Vagina (tissue), 2 donors: ENCODE results near the gene CPA1. TPM values are rescaled to one million over a fixed set of nuclear protein-coding genes. Genes with fewer than 3 reads are reported as not detected.

Experiments used
- DNase-seq, 2 donors: peaks; one replicate each; pipeline ENCODE4 v3.0.0-alpha.2; 2017; ENCODE audit errors: extremely low spot score in 2 of 2
- H3K27ac ChIP-seq: fragments of 200-600 bp; sonication (generic); one replicate; pipeline ENCODE4 v1.5.1; 2019
- H3K27me3 ChIP-seq: fragments of 200-600 bp; sonication (generic); one replicate; pipeline ENCODE4 v1.5.1; 2019
- H3K36me3 ChIP-seq, 2 donors: fragments of 200-600 bp; sonication (generic); one replicate each; pipeline ENCODE4 v1.5.1; 2017 to 2019
- H3K4me1 ChIP-seq: fragments of 200-600 bp; sonication (generic); one replicate; pipeline ENCODE4 v1.5.1; 2019
- H3K4me3 ChIP-seq, 2 donors: fragments of 200-600 bp; sonication (generic); 1 replicate in 1 of 2; 2 replicates in 1 of 2; pipeline ENCODE4 v1.5.1; 2016 to 2019
- H3K9me3 ChIP-seq: fragments of 200-600 bp; sonication (generic); one replicate; pipeline ENCODE4 v1.5.1; 2019
- POLR2A ChIP-seq, 2 donors: fragments of 450-650 bp; IDR thresholded peaks; one replicate each; pipeline ENCODE4 v1.6.1; 2017; ENCODE audit warnings: antibody characterized with exemption in 2 of 2, mild to moderate bottlenecking in 2 of 2, moderate library complexity in 2 of 2
- POLR2AphosphoS5 ChIP-seq, 2 donors: sonication (generic); formaldehyde crosslinking; IDR thresholded peaks; one replicate each; pipeline ENCODE4 v1.9.0; 2017; ENCODE audit warnings: antibody characterized with exemption in 2 of 2, mild to moderate bottlenecking in 2 of 2, low read depth in 1 of 2; ENCODE audit not compliant: insufficient read depth in 1 of 2
- intact Hi-C: fragments of 100-400 bp; cut with DNase I; formaldehyde crosslinking; loops from one replicate; pipeline ENCODE4 v1.15.1; 2023
- total RNA-seq: library from RNA; depleted of rRNA; stranded (reverse); fragments of >200 nt; gene quantifications from one replicate; pipeline ENCODE4 v1.2.3, GENCODE V29; 2016
- TF ChIP-seq, protein P1 (sequence below), 3 experiments: fragments of 450-650 bp in 2 of 3; fragments of 200-600 bp in 1 of 3; sonication (generic) in 1 of 3; IDR thresholded peaks; one replicate each; pipeline ENCODE4 v1.5.1; 2017 to 2019; ENCODE audit warnings: antibody characterized with exemption in 3 of 3, mild to moderate bottlenecking in 2 of 3, moderate library complexity in 2 of 3

CPA1 gene
- total RNA-seq, 1 donor from 2014 or later = not detected

DNA sequence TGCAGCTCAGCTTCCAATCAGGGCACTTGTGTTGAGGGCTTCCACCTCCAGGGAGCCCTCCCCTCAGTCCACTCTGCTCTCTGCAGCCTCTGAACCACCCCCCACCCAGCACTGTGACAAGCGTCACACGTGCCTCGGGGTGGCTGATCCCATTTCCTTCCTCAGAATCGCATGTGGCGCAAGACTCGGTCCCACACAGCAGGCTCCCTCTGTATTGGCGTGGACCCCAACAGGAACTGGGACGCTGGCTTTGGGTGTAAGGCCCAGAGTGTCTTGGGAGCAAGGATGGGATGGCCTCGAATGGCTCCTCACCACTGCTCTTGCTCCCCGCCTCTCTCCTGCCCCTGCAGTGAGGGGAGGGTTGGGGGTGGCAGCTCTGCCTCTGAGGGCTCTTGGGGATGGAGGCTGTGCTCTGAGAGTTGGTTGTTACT, 4.1 kb downstream of the CPA1 start:
- Histone ChIP-seq H3K4me3 (no peak overlapping the region), H3K9me3 (no peaks in the 10 kb centered on the region), H3K27ac (no peak overlapping the region), H3K4me1 (peaks cover 13% of the 10 kb centered on the region), H3K36me3 (no peaks in the 10 kb centered on the region), H3K27me3 (no peaks in the 10 kb centered on the region)
- TF ChIP-seq POLR2AphosphoS5 (IDR thresholded peaks at IDR 0.05; ENCODE audit: insufficient read depth in 1 of 2, low read depth in 1 of 2) (no peak), POLR2A (IDR thresholded peaks at IDR 0.05) (no peak)
- TF ChIP-seq, protein P1, sequence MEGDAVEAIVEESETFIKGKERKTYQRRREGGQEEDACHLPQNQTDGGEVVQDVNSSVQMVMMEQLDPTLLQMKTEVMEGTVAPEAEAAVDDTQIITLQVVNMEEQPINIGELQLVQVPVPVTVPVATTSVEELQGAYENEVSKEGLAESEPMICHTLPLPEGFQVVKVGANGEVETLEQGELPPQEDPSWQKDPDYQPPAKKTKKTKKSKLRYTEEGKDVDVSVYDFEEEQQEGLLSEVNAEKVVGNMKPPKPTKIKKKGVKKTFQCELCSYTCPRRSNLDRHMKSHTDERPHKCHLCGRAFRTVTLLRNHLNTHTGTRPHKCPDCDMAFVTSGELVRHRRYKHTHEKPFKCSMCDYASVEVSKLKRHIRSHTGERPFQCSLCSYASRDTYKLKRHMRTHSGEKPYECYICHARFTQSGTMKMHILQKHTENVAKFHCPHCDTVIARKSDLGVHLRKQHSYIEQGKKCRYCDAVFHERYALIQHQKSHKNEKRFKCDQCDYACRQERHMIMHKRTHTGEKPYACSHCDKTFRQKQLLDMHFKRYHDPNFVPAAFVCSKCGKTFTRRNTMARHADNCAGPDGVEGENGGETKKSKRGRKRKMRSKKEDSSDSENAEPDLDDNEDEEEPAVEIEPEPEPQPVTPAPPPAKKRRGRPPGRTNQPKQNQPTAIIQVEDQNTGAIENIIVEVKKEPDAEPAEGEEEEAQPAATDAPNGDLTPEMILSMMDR (IDR thresholded peaks at IDR 0.05) = no peak
- DNase-seq = no peak
- intact Hi-C loops = no loop called here

DNA sequence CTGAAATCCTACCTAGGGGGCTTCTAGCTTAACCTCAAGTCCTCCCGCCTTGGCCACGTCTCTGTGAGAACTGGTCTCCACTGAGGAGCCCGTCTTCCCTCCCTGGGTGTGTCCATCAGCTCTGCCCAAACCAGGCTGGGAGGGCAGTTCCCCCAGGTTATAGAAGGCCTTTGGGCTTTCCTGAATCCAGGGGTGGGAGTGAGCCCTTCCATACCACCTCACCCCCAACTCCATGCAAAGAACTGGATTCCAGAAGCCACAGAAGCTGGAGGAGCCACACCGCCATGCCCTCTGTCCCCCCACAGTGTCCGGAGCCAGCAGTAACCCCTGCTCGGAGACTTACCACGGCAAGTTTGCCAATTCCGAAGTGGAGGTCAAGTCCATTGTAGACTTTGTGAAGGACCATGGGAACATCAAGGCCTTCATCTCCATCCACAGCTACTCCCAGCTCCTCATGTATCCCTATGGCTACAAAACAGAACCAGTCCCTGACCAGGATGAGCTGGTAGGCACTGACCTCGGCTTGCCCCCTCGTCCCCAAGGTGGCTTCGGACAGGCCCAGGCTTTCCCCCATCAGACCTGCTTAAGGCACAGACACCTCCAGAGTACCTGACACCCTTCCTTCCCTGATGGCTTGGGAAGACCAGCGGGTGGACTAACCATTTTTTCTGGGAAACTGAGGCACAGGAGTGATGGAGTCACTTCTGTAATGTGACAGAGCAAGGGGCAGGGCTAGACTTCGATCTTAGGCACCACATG, 4.7 kb downstream of the CPA1 start:
- no peaks in the 10 kb centered on the region for H3K36me3 ChIP-seq
- TF ChIP-seq POLR2A (IDR thresholded peaks at IDR 0.05) = no peak
- TF ChIP-seq POLR2AphosphoS5 (IDR thresholded peaks at IDR 0.05; ENCODE audit: insufficient read depth in 1 of 2, low read depth in 1 of 2) = no peak
- TF ChIP-seq, protein P1 (IDR thresholded peaks at IDR 0.05) = no peak
- no peak overlapping the region for H3K4me3 ChIP-seq
- H3K4me1 ChIP-seq = peaks cover 7% of the 10 kb centered on the region
- no peaks in the 10 kb centered on the region for H3K27me3 ChIP-seq
- H3K9me3 ChIP-seq = no peaks in the 10 kb centered on the region
- H3K27ac ChIP-seq = no peak overlapping the region
- DNase-seq = no peak
- intact Hi-C loops = no loop called here

DNA sequence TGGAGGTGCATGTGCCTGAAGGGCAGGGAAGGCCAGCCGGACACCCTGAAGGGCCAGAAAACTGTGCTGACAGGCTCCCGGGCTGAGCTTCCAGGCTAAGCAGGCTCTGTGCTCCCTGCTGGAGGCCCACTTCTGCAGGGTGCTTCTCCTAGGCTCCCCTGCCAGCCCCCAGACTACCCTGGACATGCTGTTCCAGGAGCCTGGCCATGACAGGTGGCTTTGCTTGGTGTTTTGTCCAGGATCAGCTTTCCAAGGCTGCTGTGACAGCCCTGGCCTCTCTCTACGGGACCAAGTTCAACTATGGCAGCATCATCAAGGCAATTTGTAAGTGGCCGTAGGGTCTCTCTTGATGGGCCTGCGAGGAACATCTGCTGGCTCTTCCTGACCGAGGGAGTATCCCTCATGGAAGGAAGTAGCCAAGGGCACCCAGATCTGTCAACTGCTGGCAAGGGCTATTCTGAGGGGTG, 5.3 kb downstream of the CPA1 start:
- Histone ChIP-seq H3K36me3 (no peaks in the 10 kb centered on the region), H3K27me3 (no peaks in the 10 kb centered on the region), H3K4me3 (no peak overlapping the region), H3K9me3 (no peaks in the 10 kb centered on the region), H3K27ac (no peak overlapping the region), H3K4me1 (peaks cover 1% of the 10 kb centered on the region)
- DNase-seq = no peak
- no peak for TF ChIP-seq POLR2A (IDR thresholded peaks at IDR 0.05)
- intact Hi-C loops = no loop called here

DNA sequence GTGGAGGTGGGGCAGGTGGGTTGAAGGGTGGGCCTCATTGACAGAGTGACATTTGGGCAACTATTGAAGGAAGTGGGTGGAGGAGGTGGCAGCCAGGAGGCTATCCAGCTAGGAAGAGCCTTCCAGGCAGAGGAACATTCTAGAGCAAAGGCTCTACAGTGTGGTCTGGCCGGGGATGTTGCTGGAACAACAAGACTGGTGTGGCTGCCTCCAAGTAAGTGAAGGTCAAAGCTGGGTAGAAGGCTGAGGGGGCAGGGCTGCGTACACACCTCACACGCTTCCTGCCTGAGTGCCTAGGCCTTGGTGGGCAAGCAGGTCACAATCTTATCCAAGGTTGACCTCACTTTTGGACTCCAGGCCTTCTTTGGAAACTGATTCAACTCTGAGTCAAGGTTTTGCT, 6.6 kb downstream of the CPA1 start:
- H3K9me3 ChIP-seq = no peaks in the 10 kb centered on the region
- no peak overlapping the region for H3K4me3 ChIP-seq
- H3K4me1 ChIP-seq = no peaks in the 10 kb centered on the region
- DNase-seq = no peak
- intact Hi-C loops = no loop called here
- no peak overlapping the region for H3K27ac ChIP-seq
- H3K27me3 ChIP-seq = no peaks in the 10 kb centered on the region
- TF ChIP-seq POLR2A (IDR thresholded peaks at IDR 0.05) (no peak), POLR2AphosphoS5 (IDR thresholded peaks at IDR 0.05; ENCODE audit: insufficient read depth in 1 of 2, low read depth in 1 of 2) (no peak)
- H3K36me3 ChIP-seq = no peaks in the 10 kb centered on the region

DNA sequence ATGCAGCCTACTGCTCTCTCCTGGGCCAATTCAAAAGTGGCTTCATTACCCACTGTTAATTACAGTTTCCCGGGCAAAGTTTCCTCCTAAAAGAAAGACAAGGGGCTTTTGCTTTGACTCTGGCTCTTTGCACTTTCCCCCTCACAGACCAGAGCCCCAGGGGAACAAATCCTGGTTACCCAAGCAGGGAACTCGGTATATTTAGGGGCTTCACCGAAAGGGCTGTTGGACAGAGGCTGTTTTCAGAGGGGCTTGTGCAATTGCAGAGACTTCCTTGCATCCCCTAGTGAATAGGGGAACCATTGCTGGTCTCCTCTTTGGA, 7.0 kb downstream of the CPA1 start:
- H3K27me3 ChIP-seq = no peaks in the 10 kb centered on the region
- no peak overlapping the region for H3K4me3 ChIP-seq
- no peaks in the 10 kb centered on the region for H3K4me1 ChIP-seq
- no peak for DNase-seq
- intact Hi-C loops = no loop called here
- no peak overlapping the region for H3K27ac ChIP-seq
- no peaks in the 10 kb centered on the region for H3K9me3 ChIP-seq
- TF ChIP-seq POLR2AphosphoS5 (IDR thresholded peaks at IDR 0.05; ENCODE audit: insufficient read depth in 1 of 2, low read depth in 1 of 2) = no peak
- TF ChIP-seq POLR2A (IDR thresholded peaks at IDR 0.05) = no peak
- TF ChIP-seq, protein P1 (IDR thresholded peaks at IDR 0.05) = no peak
- H3K36me3 ChIP-seq = no peaks in the 10 kb centered on the region

DNA sequence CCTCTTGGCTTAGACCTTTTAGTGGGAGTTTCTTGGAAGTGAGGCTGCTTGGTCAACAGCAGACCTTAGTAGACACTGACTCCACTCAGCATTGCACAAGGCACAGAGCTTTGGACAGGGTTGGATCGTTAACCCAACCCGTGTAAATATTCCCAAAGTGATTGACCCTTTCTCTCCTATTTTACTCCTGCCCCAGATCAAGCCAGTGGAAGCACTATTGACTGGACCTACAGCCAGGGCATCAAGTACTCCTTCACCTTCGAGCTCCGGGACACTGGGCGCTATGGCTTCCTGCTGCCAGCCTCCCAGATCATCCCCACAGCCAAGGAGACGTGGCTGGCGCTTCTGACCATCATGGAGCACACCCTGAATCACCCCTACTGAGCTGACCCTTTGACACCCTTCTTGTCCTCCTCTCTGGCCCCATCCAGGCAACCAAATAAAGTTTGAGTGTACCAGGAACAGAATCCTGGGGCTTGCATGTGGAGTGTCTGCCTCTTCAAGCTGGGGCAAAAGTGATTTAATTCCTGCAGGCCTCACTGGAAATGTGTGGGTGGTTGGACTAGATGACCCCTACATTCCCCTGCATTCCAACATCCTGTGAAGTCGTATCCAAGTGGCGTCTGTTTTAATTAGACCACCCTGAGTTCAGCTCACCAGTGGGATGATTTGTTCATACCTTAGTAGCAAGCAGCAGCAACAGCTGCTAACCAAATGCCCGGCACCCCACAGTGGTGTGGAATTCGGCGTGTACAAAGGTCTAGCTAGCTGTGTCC, 7.5 kb downstream of the CPA1 start:
- intact Hi-C loops = no loop called here
- no peak overlapping the region for H3K27ac ChIP-seq
- no peak for DNase-seq
- no peaks in the 10 kb centered on the region for H3K36me3 ChIP-seq
- H3K27me3 ChIP-seq = no peaks in the 10 kb centered on the region
- H3K4me1 ChIP-seq = peaks cover 2% of the 10 kb centered on the region
- no peak overlapping the region for H3K4me3 ChIP-seq
- TF ChIP-seq, protein P1 (IDR thresholded peaks at IDR 0.05) = no peak
- H3K9me3 ChIP-seq = no peaks in the 10 kb centered on the region
